ENCODE measurements around the gene SPRY4.

- no peak for TF ChIP-seq ARID4B (CRISPR knock-in tag; IDR thresholded peaks at IDR 0.05; ENCODE audit: borderline replicate concordance)
- TF ChIP-seq MXD4 (CRISPR knock-in tag; IDR thresholded peaks at IDR 0.05; ENCODE audit: borderline replicate concordance) = no peak
Measured at GRCh38 chr5:142300677-142301076, 24.1 kb downstream of the SPRY4 start.

Data from WTC11 (cell line).